ENCODE measurements around the gene CIAO2B. TPM values are rescaled to one million over a fixed set of nuclear protein-coding genes. Genes with fewer than 3 reads are reported as not detected.

CIAO2B gene
- total RNA-seq, 2 donors from 2014 or later, result 23.2 to 102 TPM

GRCh38 chr16:66920924-66921680 lies 13.1 kb downstream of the CIAO2B start:
- no peak overlapping the region for H3K4me3 ChIP-seq
- H3K27me3 ChIP-seq (replicated peaks; ENCODE audit: insufficient read depth), result no peaks in the 10 kb centered on the region
- H3K4me1 ChIP-seq (ENCODE audit: control insufficient read depth in 1 of 2, low read depth in 2 of 2), result peaks cover 15 to 37% of the 10 kb centered on the region in 2 donors
- ATAC-seq (ENCODE audit: insufficient number of reproducible peaks, low FRiP score, low read depth), result no peak
- H3K9me3 ChIP-seq, result no peaks in the 10 kb centered on the region
- H3K27ac ChIP-seq, result no peak overlapping the region
- peaks cover 7% of the 10 kb centered on the region for H3K36me3 ChIP-seq
- DNase-seq (ENCODE audit: low spot score), result no peak
- TF ChIP-seq, protein P1, sequence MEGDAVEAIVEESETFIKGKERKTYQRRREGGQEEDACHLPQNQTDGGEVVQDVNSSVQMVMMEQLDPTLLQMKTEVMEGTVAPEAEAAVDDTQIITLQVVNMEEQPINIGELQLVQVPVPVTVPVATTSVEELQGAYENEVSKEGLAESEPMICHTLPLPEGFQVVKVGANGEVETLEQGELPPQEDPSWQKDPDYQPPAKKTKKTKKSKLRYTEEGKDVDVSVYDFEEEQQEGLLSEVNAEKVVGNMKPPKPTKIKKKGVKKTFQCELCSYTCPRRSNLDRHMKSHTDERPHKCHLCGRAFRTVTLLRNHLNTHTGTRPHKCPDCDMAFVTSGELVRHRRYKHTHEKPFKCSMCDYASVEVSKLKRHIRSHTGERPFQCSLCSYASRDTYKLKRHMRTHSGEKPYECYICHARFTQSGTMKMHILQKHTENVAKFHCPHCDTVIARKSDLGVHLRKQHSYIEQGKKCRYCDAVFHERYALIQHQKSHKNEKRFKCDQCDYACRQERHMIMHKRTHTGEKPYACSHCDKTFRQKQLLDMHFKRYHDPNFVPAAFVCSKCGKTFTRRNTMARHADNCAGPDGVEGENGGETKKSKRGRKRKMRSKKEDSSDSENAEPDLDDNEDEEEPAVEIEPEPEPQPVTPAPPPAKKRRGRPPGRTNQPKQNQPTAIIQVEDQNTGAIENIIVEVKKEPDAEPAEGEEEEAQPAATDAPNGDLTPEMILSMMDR (IDR thresholded peaks at IDR 0.05), result no peak

- TF ChIP-seq, protein P1 (IDR thresholded peaks at IDR 0.05), result no peak
- H3K4me3 ChIP-seq, result no peak overlapping the region
- no peaks in the 10 kb centered on the region for H3K27me3 ChIP-seq (replicated peaks; ENCODE audit: insufficient read depth)
- DNase-seq (ENCODE audit: low spot score) (no peak), ATAC-seq (ENCODE audit: insufficient number of reproducible peaks, low FRiP score, low read depth) (no peak)
- H3K27ac ChIP-seq, result no peak overlapping the region
- H3K4me1 ChIP-seq (ENCODE audit: control insufficient read depth in 1 of 2, low read depth in 2 of 2), result peaks cover 9 to 34% of the 10 kb centered on the region in 2 donors
- H3K9me3 ChIP-seq, result no peaks in the 10 kb centered on the region
- peaks cover 7% of the 10 kb centered on the region for H3K36me3 ChIP-seq
These were observed 14.0 kb downstream of the CIAO2B start for GRCh38 chr16:66920299-66920590.

- DNase-seq (ENCODE audit: low spot score) (no peak), ATAC-seq (ENCODE audit: insufficient number of reproducible peaks, low FRiP score, low read depth) (no peak)
- H3K4me1 ChIP-seq (ENCODE audit: control insufficient read depth in 1 of 2, low read depth in 2 of 2), result peaks cover 9 to 34% of the 10 kb centered on the region in 2 donors
- TF ChIP-seq, protein P1 (IDR thresholded peaks at IDR 0.05), result no peak
- no peak overlapping the region for H3K4me3 ChIP-seq
- H3K36me3 ChIP-seq, result peaks cover 7% of the 10 kb centered on the region
- H3K9me3 ChIP-seq, result no peaks in the 10 kb centered on the region
- no peak overlapping the region for H3K27ac ChIP-seq
- no peaks in the 10 kb centered on the region for H3K27me3 ChIP-seq (replicated peaks; ENCODE audit: insufficient read depth)
These were observed 14.5 kb downstream of the CIAO2B start for GRCh38 chr16:66919569-66920298.

DNA sequence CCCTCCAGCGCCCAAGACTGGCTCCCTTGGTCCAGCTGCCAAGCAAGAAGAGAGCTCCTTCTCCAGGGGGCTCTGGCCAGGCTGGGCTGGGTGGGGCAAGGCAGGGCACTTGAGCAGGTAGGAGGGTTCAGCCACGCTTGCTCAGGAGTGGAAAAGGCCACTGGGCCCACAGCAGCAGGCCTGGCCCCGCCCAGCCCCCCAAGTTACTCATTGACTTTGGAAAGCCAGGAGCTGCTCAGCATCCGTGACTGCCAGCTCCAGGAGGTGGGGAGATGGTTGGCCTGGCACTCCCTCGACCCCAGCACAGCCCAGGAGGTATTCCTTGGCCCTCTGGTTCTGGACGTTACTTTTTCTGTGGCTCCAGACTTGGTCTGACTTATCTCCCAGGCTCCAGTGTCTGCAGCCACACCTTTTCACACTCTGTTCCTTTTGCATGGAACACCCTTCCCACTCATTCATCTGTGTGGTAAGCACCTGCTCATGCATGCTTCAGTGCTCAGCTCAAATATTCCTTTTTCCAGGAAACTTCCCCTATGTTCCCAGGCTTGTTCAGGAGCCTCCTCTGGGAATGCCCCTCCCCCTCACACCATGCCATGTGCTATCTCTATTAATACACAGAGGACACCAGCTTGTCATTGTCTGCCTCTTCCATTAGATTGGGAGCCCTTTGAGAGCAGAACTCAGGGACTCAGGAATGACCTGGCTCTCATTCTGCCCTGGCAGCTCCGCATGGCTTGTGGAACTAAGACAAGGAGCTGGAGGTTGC lies 15.2 kb downstream of the CIAO2B start, which contains the start of gene CDH16:
TSS of gene CDH16 (minus strand) at position 83 of the 766 bp plus-strand sequence. CDS start 820 bp downstream, outside the sequence.
- Histone ChIP-seq H3K4me1 (ENCODE audit: control insufficient read depth in 1 of 2, low read depth in 2 of 2) (peaks cover 9 to 30% of the 10 kb centered on the region in 2 donors), H3K36me3 (peaks cover 7% of the 10 kb centered on the region), H3K9me3 (no peaks in the 10 kb centered on the region), H3K27me3 (replicated peaks; ENCODE audit: insufficient read depth) (no peaks in the 10 kb centered on the region), H3K27ac (no peak within 1 kb of the TSS), H3K4me3 (no peak within 1 kb of the TSS)
- ATAC-seq (ENCODE audit: insufficient number of reproducible peaks, low FRiP score, low read depth), result no peak
- TF ChIP-seq, protein P1 (IDR thresholded peaks at IDR 0.05), result no peak
- DNase-seq (ENCODE audit: low spot score), result no peak

GRCh38 chr16:66918355-66918754 lies 15.8 kb downstream of the CIAO2B start:
- no peak overlapping the region for H3K4me3 ChIP-seq
- H3K9me3 ChIP-seq, result no peaks in the 10 kb centered on the region
- no peaks in the 10 kb centered on the region for H3K27me3 ChIP-seq (replicated peaks; ENCODE audit: insufficient read depth)
- H3K27ac ChIP-seq, result no peak overlapping the region
- TF ChIP-seq, protein P1 (IDR thresholded peaks at IDR 0.05), result no peak
- peaks cover 7% of the 10 kb centered on the region for H3K36me3 ChIP-seq
- ATAC-seq (ENCODE audit: insufficient number of reproducible peaks, low FRiP score, low read depth) (no peak), DNase-seq (ENCODE audit: low spot score) (no peak)
- H3K4me1 ChIP-seq (ENCODE audit: control insufficient read depth in 1 of 2, low read depth in 2 of 2), result peaks cover 9 to 26% of the 10 kb centered on the region in 2 donors

Data from thoracic aorta (tissue), 2 donors.